Endothelial cell of umbilical vein (primary cell): ENCODE results near the gene HOXB3.

Experiments used
- CTCF ChIP-seq, 2 donors: IDR thresholded peaks; 1 replicate in 1 of 2; 2 replicates in 1 of 2; pipeline ENCODE4 v1.5.1; 2011; ENCODE audit warnings: low read length in 2 of 2, mild to moderate bottlenecking in 2 of 2, moderate library complexity in 2 of 2, control low read depth in 1 of 2, inconsistent platforms in 1 of 2, low read depth in 1 of 2; ENCODE audit not compliant: insufficient read depth in 1 of 2; ENCODE audit errors: extremely low read depth in 1 of 2
- EZH2 ChIP-seq: IDR thresholded peaks from 2 replicates; pipeline ENCODE4 v1.6.1; 2012; ENCODE audit warnings: borderline replicate concordance, low read depth, mild to moderate bottlenecking, moderate library complexity, low read length, inconsistent platforms; ENCODE audit not compliant: severe bottlenecking
- MYC ChIP-seq: IDR thresholded peaks from one replicate; pipeline ENCODE4 v1.6.1; 2011; ENCODE audit warnings: mild to moderate bottlenecking, low read depth, low read length
- POLR2A ChIP-seq: IDR thresholded peaks from 2 replicates; pipeline ENCODE4 v1.6.1; 2012; ENCODE audit warnings: low read depth, mild to moderate bottlenecking, control low read depth, low read length
- POLR2AphosphoS5 ChIP-seq: IDR thresholded peaks from 2 replicates; pipeline ENCODE4 v1.6.1; 2012; ENCODE audit warnings: low read depth, mild to moderate bottlenecking, control low read depth, low read length, moderate library complexity; ENCODE audit not compliant: insufficient read depth
- TF ChIP-seq, protein P1 (sequence below): IDR thresholded peaks from 2 replicates; pipeline ENCODE4 v1.6.1; 2011; ENCODE audit not compliant: insufficient read depth, insufficient read length

GRCh38 chr17:48596735-48597527 lies 6.9 kb upstream of the HOXB3 start:
- TF ChIP-seq CTCF (IDR thresholded peaks at IDR 0.05; ENCODE audit: extremely low read depth in 1 of 2, insufficient read depth in 1 of 2, low read depth in 1 of 2, low read length in 2 of 2) (no peak), POLR2AphosphoS5 (no peak), MYC (no peak), POLR2A (no peak), EZH2 (no peak)
- TF ChIP-seq, protein P1, sequence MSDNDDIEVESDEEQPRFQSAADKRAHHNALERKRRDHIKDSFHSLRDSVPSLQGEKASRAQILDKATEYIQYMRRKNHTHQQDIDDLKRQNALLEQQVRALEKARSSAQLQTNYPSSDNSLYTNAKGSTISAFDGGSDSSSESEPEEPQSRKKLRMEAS = no peak
